ENCODE data around the gene ANKS1B.

Gene ANKS1B

DNA sequence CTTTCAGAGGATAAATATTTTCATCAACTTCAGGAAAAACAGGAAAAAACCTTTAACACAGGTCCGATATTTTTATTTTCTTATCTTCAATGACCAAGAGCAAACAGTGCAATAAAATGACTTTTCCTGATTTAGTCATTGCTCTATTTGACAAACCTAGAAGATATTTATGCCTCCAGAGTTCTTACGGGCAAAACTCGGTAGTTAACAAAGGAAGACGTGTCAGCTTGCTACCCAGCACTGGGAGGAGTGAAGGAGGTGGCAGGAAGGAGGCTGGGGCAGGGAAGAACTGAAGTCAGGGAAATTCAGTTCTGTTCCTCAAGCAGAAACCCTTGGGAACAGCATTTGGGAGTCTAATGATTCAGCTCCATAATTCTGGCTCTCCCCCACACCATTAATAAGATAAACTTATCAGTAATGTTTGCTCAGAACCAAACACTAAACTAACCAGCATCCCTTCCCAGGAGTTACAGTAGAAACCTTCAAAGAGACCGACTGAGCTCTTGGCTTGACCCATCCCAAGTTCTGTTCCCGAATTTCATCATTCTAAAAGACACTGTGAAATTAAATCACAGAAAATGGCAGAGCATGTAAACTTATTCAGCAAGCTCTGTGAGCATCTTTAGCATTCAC is 1176.4 kb downstream of the ANKS1B start:
- TF ChIP-seq ZNF274 (IDR thresholded peaks at IDR 0.05; ENCODE audit: low read depth, low read length) (no peak), SUZ12 (IDR thresholded peaks at IDR 0.05; ENCODE audit: extremely low read depth, insufficient read depth, insufficient read length) (no peak), YY1 (IDR thresholded peaks at IDR 0.05; ENCODE audit: insufficient read depth, insufficient read length) (no peak)
- H3K4me3 ChIP-seq (ENCODE audit: insufficient read length, low read depth), result no peak overlapping the region
- no peaks in the 10 kb centered on the region for H3K9me3 ChIP-seq (ENCODE audit: insufficient read depth, low read length)
- no peaks in the 10 kb centered on the region for H3K27me3 ChIP-seq (ENCODE audit: insufficient read depth, insufficient read length)
- no peak overlapping the region for H3K9ac ChIP-seq (ENCODE audit: insufficient read length, low read depth)
- DNase-seq (ENCODE audit: low read depth, low spot score), result no peak
- no peaks in the 10 kb centered on the region for H3K4me1 ChIP-seq (ENCODE audit: insufficient read depth, insufficient read length)
- H3K36me3 ChIP-seq (ENCODE audit: insufficient read depth, insufficient read length, low read length), result no peaks in the 10 kb centered on the region

GRCh38 chr12:98807187-98807586 is 1177.5 kb downstream of the ANKS1B start:
- no peak for DNase-seq (ENCODE audit: low read depth, low spot score)
- H3K27me3 ChIP-seq (ENCODE audit: insufficient read depth, insufficient read length), result no peaks in the 10 kb centered on the region
- no peak for TF ChIP-seq SUZ12 (IDR thresholded peaks at IDR 0.05; ENCODE audit: extremely low read depth, insufficient read depth, insufficient read length)
- TF ChIP-seq ZNF274 (IDR thresholded peaks at IDR 0.05; ENCODE audit: low read depth, low read length), result no peak
- no peak for TF ChIP-seq YY1 (IDR thresholded peaks at IDR 0.05; ENCODE audit: insufficient read depth, insufficient read length)

DNA sequence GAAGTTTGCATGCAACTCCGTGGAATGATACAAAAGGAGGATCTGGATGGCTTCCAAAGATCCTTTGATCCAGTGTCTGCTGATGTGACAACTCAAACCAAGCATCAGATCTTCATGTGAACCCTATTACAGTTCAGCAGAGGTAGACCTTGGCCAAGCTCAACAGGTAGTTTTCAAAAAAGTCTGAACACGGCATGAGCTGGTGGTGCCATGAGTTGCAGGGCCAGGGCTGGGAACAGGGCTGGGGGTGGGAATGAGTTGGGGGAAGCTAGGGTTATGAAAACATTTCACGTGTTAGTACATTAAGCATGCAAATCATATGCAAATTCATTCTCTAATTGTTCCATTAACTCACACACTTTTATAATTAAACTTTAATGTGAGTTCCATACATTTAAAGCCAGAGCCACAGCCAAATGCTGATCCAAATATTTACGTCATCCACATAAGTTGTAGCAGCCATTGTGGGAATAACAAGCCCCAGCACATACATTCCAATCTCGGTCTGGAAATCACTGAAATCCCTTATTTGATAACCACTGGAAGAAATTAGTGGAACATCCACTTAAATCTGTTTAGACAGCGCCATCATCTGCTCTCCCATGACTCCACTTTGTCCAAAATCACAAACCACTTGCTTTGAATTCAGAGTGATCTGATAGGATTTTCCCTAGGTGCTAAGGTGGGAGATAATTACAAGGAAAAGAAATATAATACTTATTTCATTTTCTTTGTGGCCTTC is 1181.1 kb downstream of the ANKS1B start:
- TF ChIP-seq ZNF274 (IDR thresholded peaks at IDR 0.05; ENCODE audit: low read depth, low read length), result no peak
- no peak for TF ChIP-seq SUZ12 (IDR thresholded peaks at IDR 0.05; ENCODE audit: extremely low read depth, insufficient read depth, insufficient read length)
- TF ChIP-seq YY1 (IDR thresholded peaks at IDR 0.05; ENCODE audit: insufficient read depth, insufficient read length), result no peak
- Histone ChIP-seq H3K9ac (ENCODE audit: insufficient read length, low read depth) (no peak overlapping the region), H3K36me3 (ENCODE audit: insufficient read depth, insufficient read length, low read length) (no peaks in the 10 kb centered on the region)

More at GRCh38 chr12:98807187-98807586, 1177.5 kb downstream of the ANKS1B start:
- H3K36me3 ChIP-seq (ENCODE audit: insufficient read depth, insufficient read length, low read length), result no peaks in the 10 kb centered on the region
- no peaks in the 10 kb centered on the region for H3K4me1 ChIP-seq (ENCODE audit: insufficient read depth, insufficient read length)
- H3K9ac ChIP-seq (ENCODE audit: insufficient read length, low read depth), result no peak overlapping the region
- H3K4me3 ChIP-seq (ENCODE audit: insufficient read length, low read depth), result no peak overlapping the region
- no peaks in the 10 kb centered on the region for H3K9me3 ChIP-seq (ENCODE audit: insufficient read depth, low read length)

GRCh38 chr12:98799822-98800221 is 1184.9 kb downstream of the ANKS1B start:
- no peak for DNase-seq (ENCODE audit: low read depth, low spot score)
- Histone ChIP-seq H3K36me3 (ENCODE audit: insufficient read depth, insufficient read length, low read length) (no peaks in the 10 kb centered on the region), H3K4me1 (ENCODE audit: insufficient read depth, insufficient read length) (no peaks in the 10 kb centered on the region), H3K4me3 (ENCODE audit: insufficient read length, low read depth) (no peak overlapping the region), H3K27me3 (ENCODE audit: insufficient read depth, insufficient read length) (no peaks in the 10 kb centered on the region), H3K9me3 (ENCODE audit: insufficient read depth, low read length) (no peaks in the 10 kb centered on the region), H3K9ac (ENCODE audit: insufficient read length, low read depth) (no peak overlapping the region)
- TF ChIP-seq YY1 (IDR thresholded peaks at IDR 0.05; ENCODE audit: insufficient read depth, insufficient read length) (no peak), SUZ12 (IDR thresholded peaks at IDR 0.05; ENCODE audit: extremely low read depth, insufficient read depth, insufficient read length) (no peak), ZNF274 (IDR thresholded peaks at IDR 0.05; ENCODE audit: low read depth, low read length) (no peak)

More for the DNA sequence above, 1181.1 kb downstream of the ANKS1B start:
- Histone ChIP-seq H3K4me3 (ENCODE audit: insufficient read length, low read depth) (no peak overlapping the region), H3K27me3 (ENCODE audit: insufficient read depth, insufficient read length) (no peaks in the 10 kb centered on the region), H3K4me1 (ENCODE audit: insufficient read depth, insufficient read length) (no peaks in the 10 kb centered on the region), H3K9me3 (ENCODE audit: insufficient read depth, low read length) (no peaks in the 10 kb centered on the region)
- no peak for DNase-seq (ENCODE audit: low read depth, low spot score)

DNA sequence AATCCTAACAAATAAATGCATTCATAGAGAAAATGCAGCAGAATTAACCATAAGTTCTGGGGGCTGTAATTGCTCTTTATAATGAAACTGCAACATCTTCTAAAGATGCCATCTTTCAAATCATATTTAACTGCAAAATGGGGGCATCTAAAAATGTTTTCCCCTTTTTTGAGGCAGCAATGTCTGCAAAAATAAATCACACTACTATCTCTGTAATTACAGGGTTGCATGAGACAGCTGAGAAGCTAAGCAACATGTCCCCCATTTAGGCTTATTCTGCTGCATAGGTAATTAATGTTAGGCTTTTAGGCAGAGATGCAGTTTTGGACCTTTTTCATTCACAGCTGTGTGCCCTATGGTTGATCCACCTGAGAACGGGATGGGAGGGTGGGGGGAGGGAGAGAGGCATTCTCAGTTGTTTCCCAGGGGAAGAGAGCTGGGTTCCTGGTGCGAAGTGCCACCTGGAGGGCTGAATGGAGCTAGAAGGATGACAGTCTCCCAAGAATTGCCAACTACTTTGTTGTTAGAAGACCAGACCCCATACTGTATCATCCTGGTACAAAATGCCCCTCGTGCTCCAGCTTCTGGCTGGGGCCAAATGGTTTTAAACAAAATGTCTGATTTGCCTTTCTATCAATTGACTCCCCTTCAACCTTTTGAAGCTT is 1185.5 kb downstream of the ANKS1B start:
- Histone ChIP-seq H3K36me3 (ENCODE audit: insufficient read depth, insufficient read length, low read length) (no peaks in the 10 kb centered on the region), H3K9me3 (ENCODE audit: insufficient read depth, low read length) (no peaks in the 10 kb centered on the region), H3K27me3 (ENCODE audit: insufficient read depth, insufficient read length) (no peaks in the 10 kb centered on the region), H3K4me1 (ENCODE audit: insufficient read depth, insufficient read length) (no peaks in the 10 kb centered on the region), H3K4me3 (ENCODE audit: insufficient read length, low read depth) (no peak overlapping the region), H3K9ac (ENCODE audit: insufficient read length, low read depth) (no peak overlapping the region)
- TF ChIP-seq YY1 (IDR thresholded peaks at IDR 0.05; ENCODE audit: insufficient read depth, insufficient read length) (no peak), SUZ12 (IDR thresholded peaks at IDR 0.05; ENCODE audit: extremely low read depth, insufficient read depth, insufficient read length) (no peak), ZNF274 (IDR thresholded peaks at IDR 0.05; ENCODE audit: low read depth, low read length) (no peak)
- no peak for DNase-seq (ENCODE audit: low read depth, low spot score)

GRCh38 chr12:98797200-98797599 is 1187.5 kb downstream of the ANKS1B start:
- TF ChIP-seq ZNF274 (IDR thresholded peaks at IDR 0.05; ENCODE audit: low read depth, low read length) (no peak), YY1 (IDR thresholded peaks at IDR 0.05; ENCODE audit: insufficient read depth, insufficient read length) (no peak), SUZ12 (IDR thresholded peaks at IDR 0.05; ENCODE audit: extremely low read depth, insufficient read depth, insufficient read length) (no peak)
- DNase-seq (ENCODE audit: low read depth, low spot score), result no peak
- Histone ChIP-seq H3K36me3 (ENCODE audit: insufficient read depth, insufficient read length, low read length) (no peaks in the 10 kb centered on the region), H3K4me1 (ENCODE audit: insufficient read depth, insufficient read length) (no peaks in the 10 kb centered on the region), H3K9ac (ENCODE audit: insufficient read length, low read depth) (no peak overlapping the region), H3K9me3 (ENCODE audit: insufficient read depth, low read length) (no peaks in the 10 kb centered on the region), H3K27me3 (ENCODE audit: insufficient read depth, insufficient read length) (no peaks in the 10 kb centered on the region), H3K4me3 (ENCODE audit: insufficient read length, low read depth) (no peak overlapping the region)

DNA sequence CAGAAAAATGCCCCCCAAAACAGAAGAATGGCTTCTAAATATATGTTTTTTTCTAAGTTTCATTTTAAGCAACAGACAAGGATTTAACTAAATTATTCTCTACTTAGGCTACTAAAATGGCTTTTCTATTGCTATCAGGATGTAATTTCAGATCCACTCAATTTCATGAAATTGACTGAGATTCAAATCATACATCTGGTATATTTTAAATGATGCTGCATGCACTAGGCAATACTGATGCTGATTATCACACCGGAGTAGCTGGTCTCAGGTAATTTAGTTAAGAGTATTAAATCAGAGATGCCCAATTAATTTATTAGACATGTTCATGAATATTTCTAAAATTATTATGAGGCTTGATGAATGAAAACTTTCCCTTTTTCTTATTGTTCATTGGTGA is 1188.0 kb downstream of the ANKS1B start:
- TF ChIP-seq SUZ12 (IDR thresholded peaks at IDR 0.05; ENCODE audit: extremely low read depth, insufficient read depth, insufficient read length) (no peak), ZNF274 (IDR thresholded peaks at IDR 0.05; ENCODE audit: low read depth, low read length) (no peak), YY1 (IDR thresholded peaks at IDR 0.05; ENCODE audit: insufficient read depth, insufficient read length) (no peak)
- Histone ChIP-seq H3K4me3 (ENCODE audit: insufficient read length, low read depth) (no peak overlapping the region), H3K27me3 (ENCODE audit: insufficient read depth, insufficient read length) (no peaks in the 10 kb centered on the region), H3K4me1 (ENCODE audit: insufficient read depth, insufficient read length) (no peaks in the 10 kb centered on the region), H3K9ac (ENCODE audit: insufficient read length, low read depth) (no peak overlapping the region), H3K9me3 (ENCODE audit: insufficient read depth, low read length) (no peaks in the 10 kb centered on the region), H3K36me3 (ENCODE audit: insufficient read depth, insufficient read length, low read length) (no peaks in the 10 kb centered on the region)
- no peak for DNase-seq (ENCODE audit: low read depth, low spot score)
